HG03378 (cell line): Measurements from ENCODE around the gene JDP2.
"Not testable (repeated sequence)": the region's sequence is repeated elsewhere in the genome, so short reads cannot be mapped to it uniquely, and the experiment has no call there.

Source experiments
- ATAC-seq: cut with Tn5 transposase; IDR thresholded peaks from one replicate; pipeline ENCODE4 v1.9.1; 2021; ENCODE audit warnings: mild to moderate bottlenecking, moderate library complexity; ENCODE audit not compliant: unreplicated experiment

The JDP2 gene

GRCh38 chr14:75427482-75428229 is at the start of gene JDP2:
Gene JDP2, plus strand, starts transcription at chr14:75428022. Its CDS starts 9,899 bp downstream, at chr14:75437921.
- ATAC-seq, result no peak

GRCh38 chr14:75379246-75379929 is 48.4 kb upstream of the JDP2 start:
- ATAC-seq, result no peak

- ATAC-seq, result no peak
Observed at GRCh38 chr14:75379930-75380270, 47.9 kb upstream of the JDP2 start.

- ATAC-seq, result no peak
Observed at GRCh38 chr14:75380656-75381055, 47.2 kb upstream of the JDP2 start.

GRCh38 chr14:75381642-75382041 is 46.2 kb upstream of the JDP2 start:
- no peak for ATAC-seq

- not testable (repeated sequence) for ATAC-seq
Observed at GRCh38 chr14:75383219-75383618, 44.6 kb upstream of the JDP2 start.

- ATAC-seq, result no peak
Observed at GRCh38 chr14:75383721-75384120, 44.1 kb upstream of the JDP2 start.

GRCh38 chr14:75389679-75390078 is 38.1 kb upstream of the JDP2 start:
- no peak for ATAC-seq

GRCh38 chr14:75390183-75390582 is 37.6 kb upstream of the JDP2 start:
- ATAC-seq, result no peak

GRCh38 chr14:75391953-75392352 is 35.9 kb upstream of the JDP2 start:
- no peak for ATAC-seq

- ATAC-seq, result no peak
Observed at GRCh38 chr14:75392686-75393641, 34.9 kb upstream of the JDP2 start.

GRCh38 chr14:75393794-75394193 is 34.0 kb upstream of the JDP2 start:
- no peak for ATAC-seq

GRCh38 chr14:75395862-75396261 is 32.0 kb upstream of the JDP2 start:
- ATAC-seq, result no peak

GRCh38 chr14:75399321-75399720 is 28.5 kb upstream of the JDP2 start:
- ATAC-seq, result no peak

GRCh38 chr14:75399843-75400775 is 27.7 kb upstream of the JDP2 start:
- no peak for ATAC-seq

- no peak for ATAC-seq
Observed at GRCh38 chr14:75401361-75401760, 26.5 kb upstream of the JDP2 start.

GRCh38 chr14:75402867-75403413 is 24.9 kb upstream of the JDP2 start:
- no peak for ATAC-seq

- ATAC-seq, result no peak
Observed at GRCh38 chr14:75404847-75405246, 23.0 kb upstream of the JDP2 start.

- no peak for ATAC-seq
Observed at GRCh38 chr14:75406102-75406501, 21.7 kb upstream of the JDP2 start.

- no peak for ATAC-seq
Observed at GRCh38 chr14:75406856-75407255, 21.0 kb upstream of the JDP2 start.
